IMR-90 (cell line): ENCODE data around the gene FNDC3B. TPM values are rescaled to one million over a fixed set of nuclear protein-coding genes. Genes with fewer than 3 reads are reported as not detected.

Experiments
- ATAC-seq: fragments of 200-7000 bp; cut with Tn5 transposase; 2 replicates; pipeline ENCODE4 v1.9.1; 2020; ENCODE audit warnings: low read depth, mild to moderate bottlenecking, moderate library complexity
- BruUV-seq: library from RNA; stranded (reverse); fragments of 400-500 nt; replicated peaks from 2 replicates; lab custom pipeline; 2021; lab: Mats Ljungman, UMichigan
- CTCF ChIA-PET: fragments of 300-600 bp; formaldehyde crosslinking; extraction: SDS; loops from one replicate; lab custom pipeline; 2021; ENCODE audit warnings: antibody characterized with exemption; lab: Yijun Ruan, JAX
- POLR2A ChIA-PET: fragments of 300-600 bp; sonication (Branson Sonifier 250); formaldehyde crosslinking; loops from one replicate; lab custom pipeline; 2022; ENCODE audit warnings: antibody characterized with exemption; ENCODE audit not compliant: unreplicated experiment; lab: Charles Lee
- DNase-seq: peaks from one replicate; pipeline ENCODE4 v3.0.0; 2013
- H2AFZ ChIP-seq: replicated peaks from 2 replicates; pipeline ENCODE3; 2013; ENCODE audit warnings: low read length, mild to moderate bottlenecking; ENCODE audit not compliant: poor library complexity
- H2AK5ac ChIP-seq: 2 replicates; pipeline ENCODE4 v1.6.1; 2013; ENCODE audit warnings: low read depth, low read length, inconsistent platforms
- H2AK9ac ChIP-seq: replicated peaks from 2 replicates; pipeline ENCODE3; 2013; ENCODE audit warnings: mild to moderate bottlenecking, low read depth, low read length, moderate library complexity; ENCODE audit not compliant: poor library complexity
- H2BK120ac ChIP-seq: 2 replicates; pipeline ENCODE4 v1.6.1; 2013; ENCODE audit warnings: low read depth, low read length, inconsistent platforms
- H2BK15ac ChIP-seq: 3 replicates; pipeline ENCODE4 v1.6.1; 2013; ENCODE audit warnings: low read depth, low read length, inconsistent platforms
- H2BK20ac ChIP-seq: 2 replicates; pipeline ENCODE4 v1.6.1; 2013; ENCODE audit warnings: low read depth, mild to moderate bottlenecking, inconsistent platforms, low read length, moderate library complexity
- H2BK5ac ChIP-seq: 2 replicates; pipeline ENCODE4 v1.6.1; 2013; ENCODE audit warnings: mild to moderate bottlenecking, low read depth, low read length, inconsistent platforms; ENCODE audit not compliant: poor library complexity, severe bottlenecking
- H3K14ac ChIP-seq: replicated peaks from 2 replicates; pipeline ENCODE4 v1.6.1; 2013; ENCODE audit warnings: low read depth, low read length, inconsistent platforms
- H3K18ac ChIP-seq: 2 replicates; pipeline ENCODE4 v1.6.1; 2013; ENCODE audit warnings: low read depth, low read length, control low read depth
- H3K23ac ChIP-seq: 2 replicates; pipeline ENCODE4 v1.6.1; 2013; ENCODE audit warnings: low read depth, low read length, inconsistent platforms
- H3K27ac ChIP-seq: 2 replicates; pipeline ENCODE4 v1.5.1; 2013; ENCODE audit warnings: mild to moderate bottlenecking, control low read depth, low read length; ENCODE audit not compliant: insufficient read depth
- H3K27me3 ChIP-seq: 2 replicates; pipeline ENCODE4 v1.6.1; 2013; ENCODE audit warnings: low read length; ENCODE audit not compliant: control insufficient read depth, insufficient read depth
- H3K36me3 ChIP-seq: 2 replicates; pipeline ENCODE4 v1.6.1; 2013; ENCODE audit warnings: low read length, mixed read lengths; ENCODE audit not compliant: control insufficient read depth, insufficient read depth
- H3K4ac ChIP-seq: 2 replicates; pipeline ENCODE4 v1.6.1; 2013; ENCODE audit warnings: low read depth, low read length, inconsistent platforms
- H3K4me1 ChIP-seq: 2 replicates; pipeline ENCODE4 v1.6.1; 2013; ENCODE audit warnings: low read length, mixed read lengths; ENCODE audit not compliant: control insufficient read depth, insufficient read depth
- H3K4me2 ChIP-seq: 2 replicates; pipeline ENCODE4 v1.6.1; 2013; ENCODE audit warnings: low read depth, mild to moderate bottlenecking, control low read depth, low read length, moderate library complexity
- H3K4me3 ChIP-seq: 2 replicates; pipeline ENCODE4 v1.5.1; 2013; ENCODE audit warnings: low read depth, mild to moderate bottlenecking, control low read depth, low read length, moderate library complexity; ENCODE audit not compliant: insufficient read depth
- H3K56ac ChIP-seq: 2 replicates; pipeline ENCODE4 v1.6.1; 2013; ENCODE audit warnings: low read length, inconsistent platforms; ENCODE audit not compliant: insufficient read depth; ENCODE audit errors: extremely low read depth
- H3K79me1 ChIP-seq, 2 experiments: 2 replicates each; pipeline ENCODE4 v1.6.1; 2013; ENCODE audit warnings: low read length in 2 of 2, inconsistent platforms in 1 of 2, low read depth in 1 of 2
- H3K9ac ChIP-seq: 2 replicates; pipeline ENCODE4 v1.6.1; 2013; ENCODE audit warnings: low read depth, low read length, control low read depth
- H3K9me1 ChIP-seq: 2 replicates; pipeline ENCODE4 v1.6.1; 2013; ENCODE audit warnings: low read length, inconsistent platforms; ENCODE audit not compliant: insufficient read depth
- H3K9me3 ChIP-seq: 2 replicates; pipeline ENCODE4 v1.6.1; 2013; ENCODE audit warnings: low read length; ENCODE audit not compliant: control insufficient read depth, insufficient read depth
- H4K20me1 ChIP-seq: 2 replicates; pipeline ENCODE4 v1.6.1; 2013; ENCODE audit warnings: low read length, inconsistent platforms; ENCODE audit not compliant: insufficient read depth
- H4K5ac ChIP-seq: 2 replicates; pipeline ENCODE4 v1.6.1; 2013; ENCODE audit warnings: mild to moderate bottlenecking, low read depth, low read length, control low read depth
- H4K8ac ChIP-seq, 2 experiments: 2 replicates each; pipeline ENCODE4 v1.6.1; 2013; ENCODE audit warnings: low read depth in 2 of 2, low read length in 2 of 2, control low read depth in 1 of 2, inconsistent platforms in 1 of 2
- H4K91ac ChIP-seq: 2 replicates; pipeline ENCODE4 v1.6.1; 2013; ENCODE audit warnings: low read depth, low read length, inconsistent platforms; ENCODE audit not compliant: insufficient read depth
- CHD1 ChIP-seq: IDR thresholded peaks from 2 replicates; pipeline ENCODE4 v1.6.1; 2012; ENCODE audit warnings: low read depth, low read length, improper control_type of control experiment
- FOS ChIP-seq: fragments of 150-350 bp; IDR thresholded peaks from 2 replicates; pipeline ENCODE4 v1.6.1; 2016; ENCODE audit warnings: low read depth, low read length
- MAFK ChIP-seq: IDR thresholded peaks from 2 replicates; pipeline ENCODE4 v1.6.1; 2012; ENCODE audit warnings: low read depth, low read length, improper control_type of control experiment
- MXI1 ChIP-seq: IDR thresholded peaks from 2 replicates; pipeline ENCODE4 v1.6.1; 2012; ENCODE audit warnings: low read depth, mild to moderate bottlenecking, low read length, moderate library complexity, borderline replicate concordance
- RAD21 ChIP-seq: IDR thresholded peaks from 2 replicates; pipeline ENCODE4 v1.6.1; 2012; ENCODE audit warnings: low read length, improper control_type of control experiment
- RCOR1 ChIP-seq: IDR thresholded peaks from 2 replicates; pipeline ENCODE4 v1.6.1; 2012; ENCODE audit warnings: mild to moderate bottlenecking, low read length, improper control_type of control experiment; ENCODE audit not compliant: insufficient replicate concordance
- SMC3 ChIP-seq: fragments of 150-350 bp; IDR thresholded peaks from 2 replicates; pipeline ENCODE4 v1.6.1; 2016; ENCODE audit warnings: low read depth, mild to moderate bottlenecking, antibody characterized with exemption, low read length, moderate library complexity
- WGBS, 2 experiments: methylation state at CpG; one replicate each; pipeline versions ENCODE4 v1.1.5 to v1.1.7; 2013; ENCODE audit warnings: missing lambda C conversion rate in 2 of 2; ENCODE audit not compliant: insufficient read length in 1 of 2; ENCODE audit errors: extremely low coverage in 2 of 2; 5-methylcytosine and 5-hydroxymethylcytosine counted together
- dilution Hi-C: fragments of 300-500 bp; cut with HindIII; formaldehyde crosslinking; loops from one replicate; pipeline ENCODE4 v1.14.3; 2018; ENCODE audit warnings: low sequenced_read_pairs; ENCODE audit not compliant: unreplicated experiment
- in situ Hi-C: fragments of 300-500 bp; cut with MboI; formaldehyde crosslinking; loops from 3 replicates; pipeline ENCODE4 v1.14.3; 2019; ENCODE audit warnings: low sequenced_read_pairs, inconsistent platforms, mixed read lengths
- intact Hi-C: fragments of 100-400 bp; cut with micrococcal nuclease; formaldehyde crosslinking; loops from 2 replicates; pipeline ENCODE4 v1.10.0; 2022
- polyA plus RNA-seq, 3 experiments: library from polyadenylated mRNA; depleted of rRNA; stranded (reverse); fragments of >200 nt; gene quantifications; 2 replicates each; pipeline ENCODE4 v1.2.3, GENCODE V29; 2012; ENCODE audit warnings: low replicate concordance in 1 of 3
- total RNA-seq: library from RNA; depleted of rRNA; stranded (reverse); fragments of >200 nt; gene quantifications from 2 replicates; pipeline ENCODE4 v1.2.3, GENCODE V29; 2012

FNDC3B gene
- total and polyA plus RNA-seq, 2 of the 4 experiments (the other 2 are of a cell fraction) = 23.9 to 150 TPM

GRCh38 chr3:172204716-172205115 is 165.3 kb downstream of the FNDC3B start (continued):
- no peak for TF ChIP-seq MXI1
- TF ChIP-seq FOS = no peak
- TF ChIP-seq RAD21 = no peak
- no peak for TF ChIP-seq CHD1
- TF ChIP-seq MAFK = no peak
- no peak for TF ChIP-seq RCOR1

GRCh38 chr3:172208586-172209332 is 169.4 kb downstream of the FNDC3B start:
- ChIA-PET CTCF (no interaction called here), POLR2A (no interaction called here)
- 0 out of 2 replicates have a peak overlapping the region, but pooled peaks have one; percentile 13 for H2AK5ac ChIP-seq
- H3K4ac ChIP-seq = no peak overlapping the region
- no peak overlapping the region for H3K14ac ChIP-seq
- TF ChIP-seq RCOR1 = no peak
- TF ChIP-seq SMC3 = no peak
- no peak overlapping the region for H3K56ac ChIP-seq
- no peak overlapping the region for H3K4me2 ChIP-seq
- DNase-seq (peak; percentile 28), ATAC-seq (no peak; the same call in 1 of the 2 replicates)
- H2AFZ ChIP-seq = peak overlapping the region; percentile 54
- no peak overlapping the region for H3K18ac ChIP-seq
- intact Hi-C loops = loop anchor here (10.0 kb wide), 1 partner anchor 164 kb away; no protein-coding TSS in a partner anchor
- no peaks in the 10 kb centered on the region for H3K9me3 ChIP-seq
- in situ Hi-C loops = no loop called here
- no peak overlapping the region for H3K27ac ChIP-seq
- H2BK20ac ChIP-seq = no peak overlapping the region
- dilution Hi-C loops = no loop called here
- WGBS, 2 experiments = 92% methylated on average over 5 of the region's 20 CpGs; no CpG with 5 or more reads in 1 of the 2 experiments
- H4K20me1 ChIP-seq = peaks cover 69% of the 10 kb centered on the region
- H3K79me1 ChIP-seq = peaks cover 21 to 78% of the 10 kb centered on the region in 2 experiments
- H3K27me3 ChIP-seq = no peaks in the 10 kb centered on the region
- H3K23ac ChIP-seq = no peak overlapping the region
- no peak overlapping the region for H2AK9ac ChIP-seq
- H2BK5ac ChIP-seq = no peak overlapping the region
- H3K36me3 ChIP-seq = peaks cover 9% of the 10 kb centered on the region
- H3K4me1 ChIP-seq = peaks cover 20% of the 10 kb centered on the region
- no peak overlapping the region for H2BK120ac ChIP-seq
- H4K91ac ChIP-seq = no peak overlapping the region
- H4K5ac ChIP-seq = no peak overlapping the region
- no peak overlapping the region for H4K8ac ChIP-seq
- peaks cover 28% of the 10 kb centered on the region for H3K9me1 ChIP-seq
- H2BK15ac ChIP-seq = no peak overlapping the region
- BruUV-seq = no TSS peak
- H3K4me3 ChIP-seq = no peak overlapping the region
- no peak overlapping the region for H3K9ac ChIP-seq
